ENCODE measurements around the gene INPP5K.

INPP5K gene

GRCh38 chr17:1560101-1560857, 43.9 kb upstream of the INPP5K start:
- no peak for TF ChIP-seq CTCF (IDR thresholded peaks at IDR 0.05; ENCODE audit: low read depth, low read length)
- no peak for DNase-seq (ENCODE audit: extremely low read depth, low read depth)

- DNase-seq (ENCODE audit: extremely low read depth, low read depth): no peak
- TF ChIP-seq CTCF (IDR thresholded peaks at IDR 0.05; ENCODE audit: low read depth, low read length): no peak
These were observed 42.9 kb upstream of the INPP5K start for GRCh38 chr17:1559047-1560043.

GRCh38 chr17:1558401-1558800, 42.0 kb upstream of the INPP5K start:
- DNase-seq (ENCODE audit: extremely low read depth, low read depth): no peak
- no peak for TF ChIP-seq CTCF (IDR thresholded peaks at IDR 0.05; ENCODE audit: low read depth, low read length)

- no peak for TF ChIP-seq CTCF (IDR thresholded peaks at IDR 0.05; ENCODE audit: low read depth, low read length)
- no peak for DNase-seq (ENCODE audit: extremely low read depth, low read depth)
These were observed 41.1 kb upstream of the INPP5K start for GRCh38 chr17:1557355-1558095.

- no peak for TF ChIP-seq CTCF (IDR thresholded peaks at IDR 0.05; ENCODE audit: low read depth, low read length)
- DNase-seq (ENCODE audit: extremely low read depth, low read depth): no peak
These were observed 39.4 kb upstream of the INPP5K start for GRCh38 chr17:1555651-1556471.

- DNase-seq (ENCODE audit: extremely low read depth, low read depth): no peak
- no peak for TF ChIP-seq CTCF (IDR thresholded peaks at IDR 0.05; ENCODE audit: low read depth, low read length)
These were observed 38.5 kb upstream of the INPP5K start for GRCh38 chr17:1554751-1555540.
